H1 (cell line): ENCODE results near the gene VAPB. TPM values are rescaled to one million over a fixed set of nuclear protein-coding genes. Genes with fewer than 3 reads are reported as not detected.

ENCODE experiments used
- CTCF ChIA-PET: fragments of 300-600 bp; sonication (Branson Sonifier 250); formaldehyde crosslinking; loops from one replicate; lab custom pipeline; 2021; ENCODE audit not compliant: partially characterized antibody; lab: Charles Lee
- POLR2A ChIA-PET: fragments of 300-600 bp; sonication (Branson Sonifier 250); formaldehyde crosslinking; loops from one replicate; lab custom pipeline; 2021; ENCODE audit warnings: inconsistent platforms; ENCODE audit not compliant: partially characterized antibody; lab: Charles Lee
- DNase-seq, 2 experiments: peaks; one replicate each; pipeline versions ENCODE4 v3.0.0 to v3.0.0-alpha.2; 2010 to 2022; ENCODE audit warnings: low spot score in 2 of 2, low read depth in 1 of 2, mixed read lengths in 1 of 2
- FAIRE-seq: peaks from 2 replicates; lab custom pipeline; 2011; peaks lifted over from hg19 to GRCh38; lab: Jason Lieb, UNC
- H2AFZ ChIP-seq: 2 replicates; pipeline ENCODE4 v1.8.1; 2012; ENCODE audit warnings: low read length, inconsistent platforms
- H2AK5ac ChIP-seq: 2 replicates; pipeline ENCODE4 v1.6.1; 2013; ENCODE audit warnings: low read depth, low read length
- H2BK120ac ChIP-seq: replicated peaks from 2 replicates; pipeline ENCODE3; 2013; ENCODE audit warnings: low read depth, low read length, inconsistent platforms
- H2BK12ac ChIP-seq: 2 replicates; pipeline ENCODE4 v1.6.1; 2013; ENCODE audit warnings: low read depth, low read length
- H2BK15ac ChIP-seq: 2 replicates; pipeline ENCODE4 v1.6.1; 2013; ENCODE audit warnings: low read length
- H2BK20ac ChIP-seq: 2 replicates; pipeline ENCODE4 v1.6.1; 2013; ENCODE audit warnings: low read length
- H2BK5ac ChIP-seq: 2 replicates; pipeline ENCODE4 v1.6.1; 2013; ENCODE audit warnings: low read depth, low read length
- H3K14ac ChIP-seq: 2 replicates; pipeline ENCODE4 v1.6.1; 2013; ENCODE audit warnings: inconsistent platforms; ENCODE audit not compliant: insufficient read length
- H3K18ac ChIP-seq: 2 replicates; pipeline ENCODE4 v1.6.1; 2013; ENCODE audit warnings: low read length; ENCODE audit errors: extremely low read depth
- H3K23ac ChIP-seq: 2 replicates; pipeline ENCODE4 v1.6.1; 2013; ENCODE audit warnings: inconsistent platforms; ENCODE audit not compliant: insufficient read length
- H3K23me2 ChIP-seq: 2 replicates; pipeline ENCODE4 v1.6.1; 2013; ENCODE audit warnings: low read depth, low read length
- H3K27ac ChIP-seq: 2 replicates; pipeline ENCODE4 v1.6.1; 2011; ENCODE audit warnings: low read depth, low read length, inconsistent platforms
- H3K27me3 ChIP-seq, 4 experiments: replicated peaks in 1 of 4; 1 replicate in 1 of 4; 2 replicates in 3 of 4; pipeline versions ENCODE4 v1.6.1 to v1.8.1; 2011 to 2013; ENCODE audit warnings: low read length in 3 of 4, mild to moderate bottlenecking in 3 of 4, inconsistent platforms in 2 of 4, mixed read lengths in 2 of 4, moderate library complexity in 1 of 4; ENCODE audit not compliant: control insufficient read depth in 3 of 4, insufficient read depth in 3 of 4; ENCODE audit errors: extremely low read depth in 1 of 4
- H3K36me3 ChIP-seq, 4 experiments: 2 replicates each; pipeline versions ENCODE4 v1.6.1 to v1.8.1; 2011 to 2013; ENCODE audit warnings: mild to moderate bottlenecking in 4 of 4, low read length in 3 of 4, moderate library complexity in 2 of 4, control low read depth in 1 of 4, inconsistent platforms in 1 of 4; ENCODE audit not compliant: insufficient read depth in 4 of 4, control insufficient read depth in 2 of 4
- H3K4ac ChIP-seq: replicated peaks from 2 replicates; pipeline ENCODE3; 2013; ENCODE audit warnings: low read length, low read depth, mixed read lengths, inconsistent platforms; ENCODE audit not compliant: insufficient read length
- H3K4me1 ChIP-seq, 4 experiments: replicated peaks in 1 of 4; 1 replicate in 1 of 4; 2 replicates in 3 of 4; pipeline versions ENCODE4 v1.6.1 to v1.8.1; 2011 to 2013; ENCODE audit warnings: low read length in 3 of 4, inconsistent platforms in 2 of 4, mixed read lengths in 1 of 4; ENCODE audit not compliant: insufficient read depth in 4 of 4, control insufficient read depth in 3 of 4
- H3K4me2 ChIP-seq, 2 experiments: 2 replicates each; pipeline versions ENCODE4 v1.6.1 to v1.8.1; 2011 to 2013; ENCODE audit warnings: low read depth in 2 of 2, low read length in 2 of 2, control low read depth in 1 of 2, inconsistent platforms in 1 of 2, mild to moderate bottlenecking in 1 of 2; ENCODE audit not compliant: insufficient read depth in 1 of 2
- H3K4me3 ChIP-seq, 4 experiments: fragments of 200-600, 300-600 bp in 1 of 4; sonication (generic), shearing (Covaris generic), sonication (Bioruptor Twin) in 1 of 4; 2 replicates each; pipeline versions ENCODE4 v1.5.1 to v1.8.1; 2011 to 2016; ENCODE audit warnings: low read length in 4 of 4, low read depth in 3 of 4, control low read depth in 2 of 4, inconsistent platforms in 2 of 4, mild to moderate bottlenecking in 2 of 4, mixed read lengths in 1 of 4, moderate library complexity in 1 of 4; ENCODE audit not compliant: insufficient read depth in 2 of 4; ENCODE audit errors: extremely low read depth in 1 of 4
- H3K56ac ChIP-seq: replicated peaks from 2 replicates; pipeline ENCODE3; 2013; ENCODE audit warnings: low read depth, mild to moderate bottlenecking, mixed read lengths, low read length, inconsistent platforms; ENCODE audit not compliant: insufficient read length
- H3K79me1 ChIP-seq: 2 replicates; pipeline ENCODE4 v1.6.1; 2013; ENCODE audit warnings: low read depth, low read length, control low read depth
- H3K79me2 ChIP-seq, 2 experiments: 2 replicates each; pipeline versions ENCODE4 v1.6.1 to v1.8.1; 2012 to 2013; ENCODE audit warnings: low read length in 2 of 2, mild to moderate bottlenecking in 2 of 2, inconsistent platforms in 1 of 2; ENCODE audit not compliant: insufficient read depth in 2 of 2, control insufficient read depth in 1 of 2
- H3K9ac ChIP-seq, 4 experiments: replicated peaks in 1 of 4; 1 replicate in 1 of 4; 2 replicates in 3 of 4; pipeline versions ENCODE4 v1.6.1 to v1.8.1; 2011 to 2013; ENCODE audit warnings: low read depth in 3 of 4, low read length in 3 of 4, control low read depth in 2 of 4, mild to moderate bottlenecking in 2 of 4, moderate library complexity in 2 of 4, inconsistent platforms in 1 of 4; ENCODE audit errors: extremely low read depth in 1 of 4
- H3K9me3 ChIP-seq, 2 experiments: 2 replicates each; pipeline versions ENCODE4 v1.6.1 to v1.8.1; 2012 to 2013; ENCODE audit warnings: mild to moderate bottlenecking in 2 of 2, moderate library complexity in 2 of 2, control low read depth in 1 of 2, inconsistent platforms in 1 of 2, low read depth in 1 of 2, low read length in 1 of 2, mixed read lengths in 1 of 2; ENCODE audit not compliant: insufficient read depth in 2 of 2
- H4K20me1 ChIP-seq, 2 experiments: replicated peaks in 1 of 2; 2 replicates each; pipeline versions ENCODE3 to v1.8.1; 2011 to 2013; ENCODE audit warnings: inconsistent platforms in 2 of 2, low read length in 2 of 2, mild to moderate bottlenecking in 1 of 2; ENCODE audit not compliant: insufficient read depth in 2 of 2, control insufficient read depth in 1 of 2
- H4K5ac ChIP-seq: 2 replicates; pipeline ENCODE4 v1.6.1; 2013; ENCODE audit warnings: low read length, low read depth, mixed read lengths, inconsistent platforms; ENCODE audit not compliant: insufficient read length
- H4K8ac ChIP-seq: 2 replicates; pipeline ENCODE4 v1.8.0; 2013; ENCODE audit warnings: mild to moderate bottlenecking, moderate library complexity, low read length, inconsistent platforms; ENCODE audit not compliant: insufficient read depth; ENCODE audit errors: extremely low read depth
- H4K91ac ChIP-seq: replicated peaks from 2 replicates; pipeline ENCODE3; 2013; ENCODE audit warnings: low read length, mixed read lengths, inconsistent platforms; ENCODE audit not compliant: insufficient read length
- CTBP2 ChIP-seq: IDR thresholded peaks from 2 replicates; pipeline ENCODE4 v1.7.0; 2011; ENCODE audit warnings: borderline replicate concordance, mild to moderate bottlenecking, moderate library complexity, mixed read lengths, low read length; ENCODE audit not compliant: insufficient read depth, insufficient read length
- EP300 ChIP-seq, 2 experiments: IDR thresholded peaks; 1 replicate in 1 of 2; 2 replicates in 1 of 2; pipeline ENCODE4 v1.6.1; 2011 to 2012; ENCODE audit warnings: low read depth in 2 of 2, low read length in 2 of 2, mild to moderate bottlenecking in 2 of 2, borderline replicate concordance in 1 of 2, inconsistent platforms in 1 of 2, moderate library complexity in 1 of 2
- EZH2 ChIP-seq: fragments of 200-600 bp; sonication (generic); IDR thresholded peaks from 2 replicates; pipeline ENCODE4 v1.7.1; 2012; ENCODE audit warnings: low read depth, mild to moderate bottlenecking, moderate library complexity, low read length, inconsistent platforms; ENCODE audit not compliant: severe bottlenecking
- PHF8 ChIP-seq: fragments of 200-600 bp; sonication (generic); conservative IDR thresholded peaks from 2 replicates; pipeline ENCODE4 v1.7.1; 2012; ENCODE audit warnings: low read depth, mild to moderate bottlenecking, inconsistent platforms, low read length, moderate library complexity
- RBBP5 ChIP-seq: IDR thresholded peaks from 2 replicates; pipeline ENCODE4 v1.7.1; 2012; ENCODE audit warnings: low read depth, mild to moderate bottlenecking, inconsistent platforms, low read length, moderate library complexity, borderline replicate concordance
- WGBS, 2 experiments: shearing (Covaris generic) in 1 of 2; methylation state at CpG; one replicate each; pipeline versions ENCODE4 v1.1.6 to v1.1.7; 2013 to 2015; ENCODE audit warnings: low lambda C conversion rate in 2 of 2, mixed read lengths in 2 of 2, inconsistent platforms in 1 of 2, low coverage in 1 of 2, missing lambda C conversion rate in 1 of 2; ENCODE audit not compliant: insufficient replicate concordance in 2 of 2, insufficient coverage in 1 of 2, insufficient read length in 1 of 2; ENCODE audit errors: extremely low coverage in 1 of 2, missing lambda C conversion rate in 1 of 2; 5-methylcytosine and 5-hydroxymethylcytosine counted together
- polyA plus RNA-seq, 7 experiments: library from polyadenylated mRNA; depleted of rRNA in 3 of 7; stranded (reverse) in 5 of 7; unstranded in 2 of 7; fragments of >200 nt in 5 of 7; fragments of 200-250 nt in 2 of 7; gene quantifications; 1 replicate in 5 of 7; 2 replicates in 1 of 7; 4 replicates in 1 of 7; pipeline versions ENCODE4 v1.2.1 to v1.2.3, GENCODE V29; 2011 to 2013; ENCODE audit warnings: missing spikeins in 2 of 7, mixed read lengths in 2 of 7
- total RNA-seq: library from RNA; stranded (reverse); fragmentation: NEBNext Ultra II Directional; extraction: Animal tissue kit (Norgen Biotek cat#: 25700); gene quantifications from 2 replicates; pipeline ENCODE4 v1.2.1, GENCODE V29; 2021

VAPB gene
- total and polyA plus RNA-seq, 2 of the 8 experiments (the other 6 are each of a cell fraction or from before 2014, with no cell fraction given), result 24.4 to 62.8 TPM

- no peaks in the 10 kb centered on the region for H4K20me1 ChIP-seq
- H2BK12ac ChIP-seq, result no peak overlapping the region
- H3K4me2 ChIP-seq, result no peak overlapping the region
- no peaks in the 10 kb centered on the region for H3K79me2 ChIP-seq
- DNase-seq (no peak), FAIRE-seq (no peak)
- H2BK120ac ChIP-seq, result no peak overlapping the region
- no peak overlapping the region for H4K5ac ChIP-seq
- H2BK20ac ChIP-seq, result no peak overlapping the region
- H2BK5ac ChIP-seq, result no peak overlapping the region
- no peaks in the 10 kb centered on the region for H3K23me2 ChIP-seq
- H3K9me3 ChIP-seq, result no peaks in the 10 kb centered on the region
- peaks cover 0 to 10% (median 2%) of the 10 kb centered on the region in 4 experiments; a peak in 5 of 8 replicates for H3K36me3 ChIP-seq
- H4K91ac ChIP-seq, result no peak overlapping the region
- H2AK5ac ChIP-seq, result no peak overlapping the region
- no peak overlapping the region for H3K4me3 ChIP-seq
- no peaks in the 10 kb centered on the region for H3K79me1 ChIP-seq
- no peak overlapping the region for H3K56ac ChIP-seq
- ChIA-PET POLR2A (interaction anchor here (1.4 kb wide), 1 partner anchor 26 kb away, joined by 3 read pairs; the partner anchor contains the start of gene VAPB), CTCF (interaction anchor here (1.1 to 5.4 kb wide), 4 partner anchors 66 to 128 kb away, joined by 4 to 20 read pairs (median 4); no protein-coding TSS in a partner anchor)
- H2BK15ac ChIP-seq, result no peak overlapping the region
- H3K4me1 ChIP-seq, result no peaks in the 10 kb centered on the region
- H3K27ac ChIP-seq, result no peak overlapping the region
- H4K8ac ChIP-seq, result no peak overlapping the region
- no peaks in the 10 kb centered on the region for H3K27me3 ChIP-seq
- H3K4ac ChIP-seq, result no peak overlapping the region
- no peak overlapping the region for H3K9ac ChIP-seq
- no peak overlapping the region for H3K23ac ChIP-seq
- H3K18ac ChIP-seq, result no peak overlapping the region
- H2AFZ ChIP-seq, result no peak overlapping the region
- H3K14ac ChIP-seq, result no peak overlapping the region
- TF ChIP-seq PHF8, result no peak
- no peak for TF ChIP-seq EZH2
- TF ChIP-seq EP300 (IDR thresholded peaks at IDR 0.05; ENCODE audit: borderline replicate concordance in 1 of 2, low read depth in 2 of 2, low read length in 2 of 2), result no peak
- TF ChIP-seq CTBP2, result no peak
- no peak for TF ChIP-seq RBBP5
- TF ChIP-seq, all 59 proteins: peak for 0
- WGBS, 2 experiments, result 97% methylated on average over 4 of the region's 4 CpGs; no CpG with 5 or more reads in 1 of the 2 experiments
Measured at GRCh38 chr20:58362970-58363369, 26.1 kb upstream of the VAPB start.
